ENCODE data around the gene TEX14.

DNA sequence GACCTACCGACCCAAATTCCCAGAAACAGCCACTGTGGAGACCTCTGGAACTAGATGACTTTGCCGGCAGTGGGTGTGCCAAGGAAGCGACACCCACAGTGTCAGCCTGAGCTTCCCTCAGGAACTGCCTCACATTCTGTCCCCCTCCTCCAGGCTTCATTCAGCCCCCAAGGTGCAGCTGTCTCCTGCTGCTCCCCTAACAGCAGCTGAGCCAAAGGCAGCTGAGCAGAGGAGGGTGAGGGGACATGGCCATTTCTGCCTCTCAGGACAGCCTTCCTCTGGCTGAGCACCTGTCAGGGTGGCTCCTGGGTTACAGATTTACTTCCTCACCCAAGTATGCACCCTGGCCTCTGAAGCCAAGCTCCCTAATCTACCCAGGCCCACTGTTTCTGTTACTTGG lies 155.3 kb downstream of the TEX14 start:
- TF ChIP-seq SIN3A (IDR thresholded peaks at IDR 0.05; ENCODE audit: low read depth), result no peak
- TF ChIP-seq, protein P1, sequence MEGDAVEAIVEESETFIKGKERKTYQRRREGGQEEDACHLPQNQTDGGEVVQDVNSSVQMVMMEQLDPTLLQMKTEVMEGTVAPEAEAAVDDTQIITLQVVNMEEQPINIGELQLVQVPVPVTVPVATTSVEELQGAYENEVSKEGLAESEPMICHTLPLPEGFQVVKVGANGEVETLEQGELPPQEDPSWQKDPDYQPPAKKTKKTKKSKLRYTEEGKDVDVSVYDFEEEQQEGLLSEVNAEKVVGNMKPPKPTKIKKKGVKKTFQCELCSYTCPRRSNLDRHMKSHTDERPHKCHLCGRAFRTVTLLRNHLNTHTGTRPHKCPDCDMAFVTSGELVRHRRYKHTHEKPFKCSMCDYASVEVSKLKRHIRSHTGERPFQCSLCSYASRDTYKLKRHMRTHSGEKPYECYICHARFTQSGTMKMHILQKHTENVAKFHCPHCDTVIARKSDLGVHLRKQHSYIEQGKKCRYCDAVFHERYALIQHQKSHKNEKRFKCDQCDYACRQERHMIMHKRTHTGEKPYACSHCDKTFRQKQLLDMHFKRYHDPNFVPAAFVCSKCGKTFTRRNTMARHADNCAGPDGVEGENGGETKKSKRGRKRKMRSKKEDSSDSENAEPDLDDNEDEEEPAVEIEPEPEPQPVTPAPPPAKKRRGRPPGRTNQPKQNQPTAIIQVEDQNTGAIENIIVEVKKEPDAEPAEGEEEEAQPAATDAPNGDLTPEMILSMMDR (IDR thresholded peaks at IDR 0.05 in 2 of 3, conservative IDR thresholded peaks at IDR 0.05 in 1 of 3; ENCODE audit: borderline replicate concordance in 1 of 3, insufficient read depth in 1 of 3, low read depth in 2 of 3, low read length in 2 of 3), result no peak
- no peak for TF ChIP-seq POLR2AphosphoS5 (IDR thresholded peaks at IDR 0.05; ENCODE audit: low read depth, low read length)
- no peak for TF ChIP-seq EZH2phosphoT487 (IDR thresholded peaks at IDR 0.05; ENCODE audit: borderline replicate concordance)
- TF ChIP-seq ZNF274 (IDR thresholded peaks at IDR 0.05; ENCODE audit: low read depth, low read length), result no peak
- TF ChIP-seq POLR2A (IDR thresholded peaks at IDR 0.05; ENCODE audit: borderline replicate concordance, extremely low read depth, insufficient read depth, insufficient read length), result no peak
- no peak for TF ChIP-seq EZH2 (IDR thresholded peaks at IDR 0.05)
- TF ChIP-seq MAX (IDR thresholded peaks at IDR 0.05), result no peak
